ENCODE measurements around the gene PCK1. TPM values are rescaled to one million over a fixed set of nuclear protein-coding genes. Genes with fewer than 3 reads are reported as not detected.

Gene PCK1
- total and polyA plus RNA-seq, 2 of the 13 experiments (the other 11 are each of a cell fraction or from before 2014, with no cell fraction given) = 6.5 to 12.6 TPM

DNA sequence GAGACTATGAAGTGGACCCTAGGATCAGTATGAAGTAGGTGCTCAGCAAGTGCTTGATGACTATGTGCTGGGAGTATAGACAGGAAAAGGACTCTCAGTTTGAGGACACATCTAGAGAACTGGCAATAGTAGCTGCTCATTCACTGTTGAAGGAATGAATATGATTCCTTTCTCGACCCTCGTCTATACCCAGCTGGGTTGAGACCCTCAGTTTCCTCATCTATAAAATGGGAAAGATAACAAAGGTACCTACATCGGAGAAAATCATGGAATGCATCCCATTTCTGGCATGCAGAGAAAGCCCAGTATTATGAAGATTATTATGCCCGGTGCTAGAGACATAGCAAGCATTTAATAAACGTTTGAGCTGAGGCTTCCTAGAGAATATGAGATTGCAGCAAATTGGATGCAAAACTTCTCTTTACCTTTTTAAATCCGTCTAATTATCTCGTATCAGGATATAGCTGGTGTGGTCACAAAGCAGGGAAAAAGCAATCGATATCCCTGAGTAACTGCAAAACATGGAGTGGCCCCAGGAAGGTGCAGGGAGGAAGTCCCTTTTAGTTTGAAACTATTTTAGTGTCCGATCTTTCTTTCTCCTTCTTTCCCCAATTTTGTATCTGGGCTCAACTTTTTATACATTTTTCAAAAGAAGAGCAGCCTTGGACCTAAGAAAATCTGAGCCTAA is 2.8 kb upstream of the PCK1 start (continued):
- TF ChIP-seq, protein P1, sequence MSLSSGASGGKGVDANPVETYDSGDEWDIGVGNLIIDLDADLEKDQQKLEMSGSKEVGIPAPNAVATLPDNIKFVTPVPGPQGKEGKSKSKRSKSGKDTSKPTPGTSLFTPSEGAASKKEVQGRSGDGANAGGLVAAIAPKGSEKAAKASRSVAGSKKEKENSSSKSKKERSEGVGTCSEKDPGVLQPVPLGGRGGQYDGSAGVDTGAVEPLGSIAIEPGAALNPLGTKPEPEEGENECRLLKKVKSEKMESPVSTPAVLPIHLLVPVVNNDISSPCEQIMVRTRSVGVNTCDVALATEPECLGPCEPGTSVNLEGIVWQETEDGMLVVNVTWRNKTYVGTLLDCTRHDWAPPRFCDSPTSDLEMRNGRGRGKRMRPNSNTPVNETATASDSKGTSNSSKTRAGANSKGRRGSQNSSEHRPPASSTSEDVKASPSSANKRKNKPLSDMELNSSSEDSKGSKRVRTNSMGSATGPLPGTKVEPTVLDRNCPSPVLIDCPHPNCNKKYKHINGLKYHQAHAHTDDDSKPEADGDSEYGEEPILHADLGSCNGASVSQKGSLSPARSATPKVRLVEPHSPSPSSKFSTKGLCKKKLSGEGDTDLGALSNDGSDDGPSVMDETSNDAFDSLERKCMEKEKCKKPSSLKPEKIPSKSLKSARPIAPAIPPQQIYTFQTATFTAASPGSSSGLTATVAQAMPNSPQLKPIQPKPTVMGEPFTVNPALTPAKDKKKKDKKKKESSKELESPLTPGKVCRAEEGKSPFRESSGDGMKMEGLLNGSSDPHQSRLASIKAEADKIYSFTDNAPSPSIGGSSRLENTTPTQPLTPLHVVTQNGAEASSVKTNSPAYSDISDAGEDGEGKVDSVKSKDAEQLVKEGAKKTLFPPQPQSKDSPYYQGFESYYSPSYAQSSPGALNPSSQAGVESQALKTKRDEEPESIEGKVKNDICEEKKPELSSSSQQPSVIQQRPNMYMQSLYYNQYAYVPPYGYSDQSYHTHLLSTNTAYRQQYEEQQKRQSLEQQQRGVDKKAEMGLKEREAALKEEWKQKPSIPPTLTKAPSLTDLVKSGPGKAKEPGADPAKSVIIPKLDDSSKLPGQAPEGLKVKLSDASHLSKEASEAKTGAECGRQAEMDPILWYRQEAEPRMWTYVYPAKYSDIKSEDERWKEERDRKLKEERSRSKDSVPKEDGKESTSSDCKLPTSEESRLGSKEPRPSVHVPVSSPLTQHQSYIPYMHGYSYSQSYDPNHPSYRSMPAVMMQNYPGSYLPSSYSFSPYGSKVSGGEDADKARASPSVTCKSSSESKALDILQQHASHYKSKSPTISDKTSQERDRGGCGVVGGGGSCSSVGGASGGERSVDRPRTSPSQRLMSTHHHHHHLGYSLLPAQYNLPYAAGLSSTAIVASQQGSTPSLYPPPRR (CRISPR knock-in tag; IDR thresholded peaks at IDR 0.05; ENCODE audit: borderline replicate concordance) = no peak
- TF ChIP-seq RFXANK (CRISPR knock-in tag; IDR thresholded peaks at IDR 0.05) (no peak), SRSF1 (optimal IDR thresholded peaks at IDR 0.05; ENCODE audit: low read depth, low read length) (no peak), SIX1 (CRISPR knock-in tag; IDR thresholded peaks at IDR 0.05; ENCODE audit: borderline replicate concordance) (0 out of 2 replicates have a peak, but pooled peaks have one; percentile 10), ZNF234 (CRISPR knock-in tag; conservative IDR thresholded peaks at IDR 0.05) (no peak), CSRNP1 (CRISPR knock-in tag; IDR thresholded peaks at IDR 0.05) (no peak), KDM4B (CRISPR knock-in tag; IDR thresholded peaks at IDR 0.05) (no peak), ZNF619 (CRISPR knock-in tag; IDR thresholded peaks at IDR 0.05) (no peak), ZNF782 (CRISPR knock-in tag; IDR thresholded peaks at IDR 0.05; ENCODE audit: borderline replicate concordance) (no peak), SAP130 (CRISPR knock-in tag; IDR thresholded peaks at IDR 0.05; ENCODE audit: low read depth) (0 out of 2 replicates have a peak, but pooled peaks have one; percentile 12), TBP (CRISPR knock-in tag; IDR thresholded peaks at IDR 0.05) (no peak), ZNF180 (CRISPR knock-in tag; IDR thresholded peaks at IDR 0.05; ENCODE audit: borderline replicate concordance, low read depth) (no peak), ZNF781 (CRISPR knock-in tag; IDR thresholded peaks at IDR 0.05; ENCODE audit: borderline replicate concordance, not compliant biosample characterization) (no peak), TRIM24 (CRISPR knock-in tag; IDR thresholded peaks at IDR 0.05) (no peak), HHEX (CRISPR knock-in tag; IDR thresholded peaks at IDR 0.05) (no peak), ZNF253 (CRISPR knock-in tag; IDR thresholded peaks at IDR 0.05; ENCODE audit: borderline replicate concordance) (no peak), ZBTB37 (CRISPR knock-in tag; IDR thresholded peaks at IDR 0.05) (no peak), RARA (CRISPR knock-in tag; IDR thresholded peaks at IDR 0.05) (peak; percentile 1; the same call in 1 of the 2 replicates)
- TF ChIP-seq, protein P2, sequence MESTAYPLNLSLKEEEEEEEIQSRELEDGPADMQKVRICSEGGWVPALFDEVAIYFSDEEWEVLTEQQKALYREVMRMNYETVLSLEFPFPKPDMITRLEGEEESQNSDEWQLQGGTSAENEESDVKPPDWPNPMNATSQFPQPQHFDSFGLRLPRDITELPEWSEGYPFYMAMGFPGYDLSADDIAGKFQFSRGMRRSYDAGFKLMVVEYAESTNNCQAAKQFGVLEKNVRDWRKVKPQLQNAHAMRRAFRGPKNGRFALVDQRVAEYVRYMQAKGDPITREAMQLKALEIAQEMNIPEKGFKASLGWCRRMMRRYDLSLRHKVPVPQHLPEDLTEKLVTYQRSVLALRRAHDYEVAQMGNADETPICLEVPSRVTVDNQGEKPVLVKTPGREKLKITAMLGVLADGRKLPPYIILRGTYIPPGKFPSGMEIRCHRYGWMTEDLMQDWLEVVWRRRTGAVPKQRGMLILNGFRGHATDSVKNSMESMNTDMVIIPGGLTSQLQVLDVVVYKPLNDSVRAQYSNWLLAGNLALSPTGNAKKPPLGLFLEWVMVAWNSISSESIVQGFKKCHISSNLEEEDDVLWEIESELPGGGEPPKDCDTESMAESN (CRISPR knock-in tag; conservative IDR thresholded peaks at IDR 0.05) = 0 out of 2 replicates have a peak, but pooled peaks have one; percentile 7
